ENCODE measurements around the gene NTF4.

The NTF4 gene

DNA sequence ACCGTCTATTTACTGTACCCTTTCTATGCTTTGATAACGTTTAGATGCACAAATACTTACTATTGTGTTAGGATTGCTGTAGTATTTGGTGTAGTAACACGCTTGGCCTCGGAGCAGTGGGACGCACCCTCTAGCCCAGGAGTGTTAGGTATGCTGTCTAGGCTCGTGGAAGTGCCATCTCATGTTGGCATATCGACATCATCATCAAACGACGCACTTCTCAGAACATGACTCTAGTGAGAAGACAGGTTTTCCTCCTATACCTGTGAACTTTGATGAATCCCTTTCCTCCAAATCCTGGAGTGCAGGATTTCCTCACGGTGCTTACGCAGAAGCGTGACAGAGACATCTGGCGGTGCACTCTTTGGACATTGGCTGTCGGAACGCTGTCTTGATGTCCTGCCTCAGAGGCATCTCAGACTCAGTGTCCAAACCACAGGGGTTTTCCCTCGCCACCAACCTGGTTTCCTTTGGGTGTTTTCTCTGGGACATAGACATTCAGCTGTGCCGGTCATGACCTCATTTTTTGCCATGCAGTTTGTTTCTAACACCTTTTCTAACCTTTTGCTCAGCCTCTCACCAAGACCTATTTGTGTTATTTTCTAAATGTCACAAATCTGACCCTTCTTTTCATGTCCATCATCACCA lies 26.9 kb upstream of the NTF4 start:
- no peak for DNase-seq

DNA sequence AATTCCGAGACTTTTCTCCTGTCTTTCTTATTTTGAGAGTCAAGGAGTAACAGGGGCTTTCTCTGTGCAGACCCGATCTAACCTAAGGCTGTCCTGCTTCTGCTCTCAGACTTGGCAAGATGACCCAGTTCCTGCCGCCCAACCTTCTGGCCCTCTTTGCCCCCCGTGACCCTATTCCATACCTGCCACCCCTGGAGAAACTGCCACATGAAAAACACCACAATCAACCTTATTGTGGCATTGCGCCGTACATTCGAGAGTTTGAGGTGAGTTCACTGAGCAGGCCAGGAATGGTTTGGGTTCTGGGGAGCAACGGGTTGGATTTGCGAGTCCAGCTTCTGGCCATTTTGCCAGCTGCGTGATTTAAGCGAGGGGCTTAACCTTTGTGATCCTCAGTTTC lies 21.7 kb upstream of the NTF4 start:
- DNase-seq: no peak

DNA sequence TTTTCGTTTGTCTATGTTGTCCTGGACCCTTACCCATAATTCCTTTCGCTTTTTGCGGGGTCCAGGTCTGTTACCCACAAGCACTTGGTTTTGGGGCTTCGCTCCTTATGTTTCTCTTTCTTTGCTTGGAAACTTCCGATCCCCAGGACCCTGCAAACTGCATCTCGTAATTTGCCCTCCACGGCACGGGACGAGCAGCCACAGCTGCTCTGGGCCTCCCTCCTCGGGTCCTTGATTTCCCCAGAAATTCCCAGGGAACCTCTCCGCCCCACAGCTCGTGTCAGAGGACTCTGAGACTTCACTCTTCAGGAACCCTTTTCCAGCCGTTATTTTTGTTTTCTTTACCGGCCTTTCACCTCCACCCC lies 21.2 kb upstream of the NTF4 start:
- peak in 1 of 56 donors; percentile 12 for DNase-seq

DNA sequence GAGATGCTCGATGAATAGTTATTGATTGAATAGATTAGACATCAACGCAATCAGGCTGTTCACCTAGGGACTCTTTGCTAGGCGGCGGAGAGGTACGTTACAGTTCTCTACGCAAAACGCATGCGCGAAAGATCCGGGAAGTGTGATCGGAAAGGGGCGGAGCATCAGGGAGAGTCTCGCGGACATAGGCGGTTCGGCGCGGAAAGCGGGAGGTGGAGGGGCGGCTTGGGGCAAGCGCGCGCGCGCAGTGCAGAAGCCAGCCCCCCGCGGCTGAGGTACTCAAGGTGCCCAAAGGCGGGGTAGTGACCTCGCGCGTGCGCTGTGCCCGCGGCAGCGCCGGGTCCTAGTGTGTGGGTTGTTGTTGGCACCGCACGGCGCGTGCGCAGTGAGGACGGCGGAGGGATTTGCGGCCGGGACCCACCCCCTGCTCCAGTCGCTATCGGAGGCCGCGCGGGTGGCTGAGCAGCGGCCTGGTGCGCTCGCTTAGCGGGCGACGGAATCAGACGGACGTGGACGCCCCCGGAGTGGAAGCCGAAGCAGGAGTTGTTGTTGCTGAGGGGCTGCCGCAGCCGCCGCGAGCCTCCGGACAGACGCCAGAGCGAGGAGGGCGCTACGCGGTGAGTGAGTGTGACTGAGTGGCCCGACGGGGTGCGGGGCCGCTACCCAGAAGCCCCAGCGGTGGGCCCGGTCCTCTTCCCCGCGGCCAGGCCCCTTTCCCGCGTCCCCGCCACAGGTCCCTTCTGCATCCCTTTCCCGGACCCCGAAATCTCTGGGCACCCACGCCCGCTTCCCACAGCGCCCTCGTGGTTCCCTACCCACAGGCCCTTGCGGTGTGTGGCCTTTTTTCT lies 20.6 kb upstream of the NTF4 start, which contains the start of gene SNRNP70:
Gene SNRNP70, plus strand, starts transcription at position 432 of the 848 bp plus-strand sequence. CDS start 964 bp downstream, outside the sequence.
- DNase-seq: peak; percentile 89 to 100 (median 96)

DNA sequence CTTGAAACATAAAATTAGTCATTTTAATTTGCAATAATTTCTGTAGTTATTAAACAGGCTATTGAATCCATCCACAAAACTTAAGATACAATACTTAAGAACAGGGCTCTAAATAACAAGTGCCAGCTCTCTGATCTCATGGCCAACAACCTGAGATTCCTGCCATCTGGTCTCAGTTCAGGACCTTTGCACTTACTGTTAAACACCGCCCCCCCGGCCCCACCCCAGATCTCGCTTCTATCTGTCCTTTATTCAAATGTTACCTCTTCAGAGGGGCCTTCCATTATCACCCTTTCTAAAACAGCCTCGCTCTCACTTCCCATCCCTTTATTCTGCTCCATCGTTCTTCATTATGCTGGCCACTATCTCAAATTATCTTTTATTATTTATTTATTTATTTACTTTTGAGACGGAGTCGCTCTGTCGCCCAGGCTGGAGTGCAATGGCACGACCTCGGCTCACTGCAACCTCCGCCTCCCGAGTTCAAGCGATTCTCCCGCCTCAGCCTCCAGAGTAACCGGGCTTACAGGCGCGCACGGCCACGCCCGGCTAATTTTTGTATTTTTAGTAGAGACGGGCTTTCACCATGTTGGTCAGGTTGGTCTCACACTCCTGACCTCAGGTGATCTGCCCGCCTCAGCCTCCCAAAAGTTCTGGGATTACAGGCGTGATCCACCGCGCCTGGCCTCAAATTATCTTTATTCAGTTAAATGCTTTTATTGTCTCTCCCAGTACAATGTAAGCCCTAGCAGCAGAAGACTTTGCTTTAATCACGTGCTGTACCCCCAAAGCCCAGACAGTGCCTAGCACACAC lies 19.8 kb upstream of the NTF4 start:
- DNase-seq: peak in 1 of 56 donors; percentile 53

- no peak for DNase-seq
These were observed 16.7 kb upstream of the NTF4 start for GRCh38 chr19:49081273-49081672.

DNA sequence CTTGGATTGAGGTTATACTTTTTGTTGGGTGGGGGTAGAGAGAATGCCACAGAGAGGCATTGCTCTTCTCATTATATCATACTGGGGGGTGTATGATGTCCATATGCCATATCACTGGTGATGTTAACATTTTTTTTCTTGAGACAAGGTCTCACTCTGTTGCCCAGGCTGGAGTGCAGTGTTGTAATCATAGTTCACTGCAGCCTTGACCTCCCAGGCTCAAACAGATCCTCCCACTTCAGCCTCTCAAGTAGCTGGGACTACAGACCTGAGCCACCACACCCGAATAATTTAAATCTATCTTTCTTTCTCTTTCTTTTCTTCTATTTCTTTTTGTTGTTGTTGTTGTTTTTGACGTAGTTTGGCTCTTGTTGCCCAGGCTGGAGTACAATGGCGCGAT lies 15.8 kb upstream of the NTF4 start:
- no peak for DNase-seq

DNA sequence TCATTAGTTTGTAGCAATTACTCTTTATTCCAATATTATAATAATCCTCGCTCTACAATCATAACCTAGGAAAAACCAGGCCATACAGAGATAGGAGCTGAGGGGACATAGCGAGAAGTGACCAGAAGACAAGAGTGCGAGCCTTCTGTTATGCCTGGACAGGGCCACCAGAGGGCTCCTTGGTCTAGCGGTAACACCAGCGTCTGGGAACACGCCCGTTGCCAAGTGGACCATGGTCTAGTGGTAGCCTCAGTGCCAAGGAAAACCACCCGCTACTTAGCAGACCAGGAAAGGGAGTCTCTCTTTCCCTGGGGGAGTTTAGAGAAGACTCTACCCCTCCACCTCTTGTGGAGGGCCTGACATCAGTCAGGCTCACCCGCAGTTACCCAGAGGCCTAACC lies 10.3 kb upstream of the NTF4 start:
- peak in 33 of 56 donors; percentile 2 to 73 (median 32) for DNase-seq

GRCh38 chr19:49073514-49074378 lies 9.1 kb upstream of the NTF4 start:
- DNase-seq: no peak

- DNase-seq: no peak
These were observed 7.4 kb upstream of the NTF4 start for GRCh38 chr19:49071860-49072547.

GRCh38 chr19:49070416-49070815 lies 5.8 kb upstream of the NTF4 start:
- DNase-seq: no peak

DNA sequence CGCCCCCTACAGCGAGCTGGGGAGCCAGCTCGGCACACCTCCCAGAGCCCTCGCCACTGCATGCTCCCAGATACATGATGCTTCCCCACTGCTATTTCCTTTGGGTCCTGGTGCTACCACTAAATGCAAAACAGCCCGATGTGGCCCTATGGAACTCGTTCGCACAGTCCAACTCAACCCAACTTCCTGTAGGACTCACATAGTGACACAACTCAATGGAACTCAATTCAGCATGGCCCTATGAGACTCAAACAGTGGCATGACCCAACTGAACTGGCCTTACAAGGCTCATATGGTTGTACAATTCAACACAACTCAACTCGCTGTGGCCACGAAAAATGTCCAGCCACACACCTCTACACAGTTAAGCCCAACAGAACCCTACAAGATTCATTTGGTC lies 4.4 kb upstream of the NTF4 start:
- DNase-seq: no peak

- DNase-seq: no peak
These were observed 2.9 kb upstream of the NTF4 start for GRCh38 chr19:49067554-49067953.

- no peak for DNase-seq
These were observed 1.4 kb upstream of the NTF4 start for GRCh38 chr19:49065905-49066512.

DNA sequence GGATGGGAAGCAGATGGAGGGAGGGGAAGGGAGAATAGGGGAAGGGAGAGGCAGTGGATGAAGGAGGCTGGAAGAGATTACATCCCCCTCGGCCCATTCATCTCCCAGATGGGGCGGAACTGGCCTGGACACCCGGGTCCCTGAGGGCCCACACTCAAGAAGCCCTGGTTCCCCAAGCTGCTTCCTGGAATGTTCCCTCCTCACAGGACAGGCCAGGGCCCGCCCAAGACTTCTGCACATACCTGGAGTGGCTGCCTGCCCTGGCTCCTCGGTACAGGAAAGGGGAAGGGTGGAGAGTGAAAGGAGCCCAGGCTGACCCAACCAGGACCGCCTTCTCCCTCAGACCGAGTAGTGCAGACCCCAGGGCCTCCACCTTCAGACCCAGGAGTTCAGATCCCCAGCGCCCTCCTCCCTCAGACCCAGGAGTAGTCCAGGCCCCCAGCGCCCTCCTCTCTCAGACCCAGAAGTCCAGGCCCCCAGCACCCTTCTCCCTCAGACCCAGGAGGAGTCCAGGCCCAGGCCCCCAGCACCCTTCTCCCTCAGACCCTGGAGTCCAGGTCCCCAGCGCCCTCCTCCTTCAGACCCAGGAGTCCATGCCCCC lies 489 bp downstream of the NTF4 start:
- DNase-seq: no peak

- DNase-seq: no peak
These were observed 3.2 kb downstream of the NTF4 start for GRCh38 chr19:49061445-49061844.

DNA sequence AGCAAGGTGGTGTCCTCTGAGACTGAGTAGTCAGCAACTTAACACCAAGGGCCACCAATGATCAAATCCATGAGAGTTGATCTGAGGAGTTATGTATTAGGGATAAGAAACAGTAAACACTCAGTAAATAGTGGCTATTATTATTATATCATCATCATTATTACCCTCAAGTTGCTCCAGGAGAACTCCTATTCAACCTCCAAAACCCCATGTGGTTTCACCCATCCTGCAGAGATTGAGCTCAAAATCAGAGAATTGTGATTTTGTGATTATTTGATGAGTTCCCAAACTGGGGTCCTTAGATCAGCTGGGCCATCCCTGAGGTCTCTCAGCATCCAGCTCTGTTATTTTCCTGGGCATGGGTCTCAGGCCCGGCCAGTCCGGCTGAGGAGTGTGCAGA lies 3.6 kb downstream of the NTF4 start:
- DNase-seq: no peak

DNA sequence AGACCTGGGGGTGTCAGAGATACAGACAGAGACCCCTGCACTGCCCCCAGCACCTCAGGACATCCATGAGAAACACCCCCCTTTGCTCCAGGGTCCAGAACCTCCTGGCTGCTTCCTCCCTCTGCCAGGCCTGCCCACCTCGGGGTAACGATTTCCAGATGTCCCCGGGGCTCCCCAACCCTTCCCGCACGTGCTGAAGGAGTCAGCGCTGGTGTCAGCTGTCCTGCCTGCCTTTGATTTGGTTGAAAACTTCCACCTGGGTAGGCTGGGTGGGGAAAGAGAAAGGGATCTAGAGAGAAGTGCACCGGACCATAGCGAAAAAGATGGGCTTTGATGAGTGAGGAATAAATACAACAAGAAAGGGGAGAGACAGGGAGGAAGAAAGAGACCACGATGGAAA lies 5.6 kb downstream of the NTF4 start:
- DNase-seq: no peak

- peak in 1 of 56 donors; percentile 17 for DNase-seq
These were observed 6.1 kb downstream of the NTF4 start for GRCh38 chr19:49058562-49058961.
